Measurements from ENCODE around the gene MALSU1.

MALSU1 gene

DNA sequence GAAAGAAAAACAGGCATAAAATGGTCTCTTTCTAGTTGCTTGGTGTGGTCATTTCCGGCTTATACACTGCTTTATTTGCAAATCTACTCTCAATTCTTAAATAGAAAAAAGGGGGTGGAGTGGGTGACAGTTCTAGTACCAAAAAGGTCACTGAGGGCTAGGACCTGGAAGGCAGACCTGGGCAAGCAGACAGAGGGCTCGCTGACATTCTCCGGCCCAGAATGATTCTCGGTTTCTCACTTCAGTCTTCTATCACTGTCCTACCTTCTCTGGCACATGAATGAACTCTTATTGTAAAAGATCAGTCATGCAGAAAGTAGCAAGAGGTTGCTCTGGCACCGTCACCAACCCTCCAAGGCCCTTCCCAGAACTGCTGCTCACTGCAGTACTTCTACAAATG lies 54.0 kb downstream of the MALSU1 start:
- ChIA-PET CTCF (no interaction called here), POLR2A (ENCODE audit: low non-redundant PET) (no interaction called here)
- H3K27ac ChIP-seq, result no peak overlapping the region
- TF ChIP-seq, protein P1, sequence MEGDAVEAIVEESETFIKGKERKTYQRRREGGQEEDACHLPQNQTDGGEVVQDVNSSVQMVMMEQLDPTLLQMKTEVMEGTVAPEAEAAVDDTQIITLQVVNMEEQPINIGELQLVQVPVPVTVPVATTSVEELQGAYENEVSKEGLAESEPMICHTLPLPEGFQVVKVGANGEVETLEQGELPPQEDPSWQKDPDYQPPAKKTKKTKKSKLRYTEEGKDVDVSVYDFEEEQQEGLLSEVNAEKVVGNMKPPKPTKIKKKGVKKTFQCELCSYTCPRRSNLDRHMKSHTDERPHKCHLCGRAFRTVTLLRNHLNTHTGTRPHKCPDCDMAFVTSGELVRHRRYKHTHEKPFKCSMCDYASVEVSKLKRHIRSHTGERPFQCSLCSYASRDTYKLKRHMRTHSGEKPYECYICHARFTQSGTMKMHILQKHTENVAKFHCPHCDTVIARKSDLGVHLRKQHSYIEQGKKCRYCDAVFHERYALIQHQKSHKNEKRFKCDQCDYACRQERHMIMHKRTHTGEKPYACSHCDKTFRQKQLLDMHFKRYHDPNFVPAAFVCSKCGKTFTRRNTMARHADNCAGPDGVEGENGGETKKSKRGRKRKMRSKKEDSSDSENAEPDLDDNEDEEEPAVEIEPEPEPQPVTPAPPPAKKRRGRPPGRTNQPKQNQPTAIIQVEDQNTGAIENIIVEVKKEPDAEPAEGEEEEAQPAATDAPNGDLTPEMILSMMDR (conservative IDR thresholded peaks at IDR 0.05; ENCODE audit: low read depth), result no peak
- no peak for DNase-seq (ENCODE audit: low spot score)

- CTCF ChIA-PET, result no interaction called here
- POLR2A ChIA-PET (ENCODE audit: low non-redundant PET), result no interaction called here
Observed at GRCh38 chr7:23356168-23356567, 57.0 kb downstream of the MALSU1 start.

GRCh38 chr7:23356726-23357125 lies 57.6 kb downstream of the MALSU1 start:
- ChIA-PET CTCF (no interaction called here), POLR2A (ENCODE audit: low non-redundant PET) (no interaction called here)
- no peak overlapping the region for H3K27ac ChIP-seq
- no peak for DNase-seq (ENCODE audit: low spot score)
- TF ChIP-seq, protein P1 (conservative IDR thresholded peaks at IDR 0.05; ENCODE audit: low read depth), result no peak

More at GRCh38 chr7:23356168-23356567, 57.0 kb downstream of the MALSU1 start:
- no peak for DNase-seq (ENCODE audit: low spot score)
- TF ChIP-seq, protein P1 (conservative IDR thresholded peaks at IDR 0.05; ENCODE audit: low read depth), result no peak
- no peak overlapping the region for H3K27ac ChIP-seq

DNA sequence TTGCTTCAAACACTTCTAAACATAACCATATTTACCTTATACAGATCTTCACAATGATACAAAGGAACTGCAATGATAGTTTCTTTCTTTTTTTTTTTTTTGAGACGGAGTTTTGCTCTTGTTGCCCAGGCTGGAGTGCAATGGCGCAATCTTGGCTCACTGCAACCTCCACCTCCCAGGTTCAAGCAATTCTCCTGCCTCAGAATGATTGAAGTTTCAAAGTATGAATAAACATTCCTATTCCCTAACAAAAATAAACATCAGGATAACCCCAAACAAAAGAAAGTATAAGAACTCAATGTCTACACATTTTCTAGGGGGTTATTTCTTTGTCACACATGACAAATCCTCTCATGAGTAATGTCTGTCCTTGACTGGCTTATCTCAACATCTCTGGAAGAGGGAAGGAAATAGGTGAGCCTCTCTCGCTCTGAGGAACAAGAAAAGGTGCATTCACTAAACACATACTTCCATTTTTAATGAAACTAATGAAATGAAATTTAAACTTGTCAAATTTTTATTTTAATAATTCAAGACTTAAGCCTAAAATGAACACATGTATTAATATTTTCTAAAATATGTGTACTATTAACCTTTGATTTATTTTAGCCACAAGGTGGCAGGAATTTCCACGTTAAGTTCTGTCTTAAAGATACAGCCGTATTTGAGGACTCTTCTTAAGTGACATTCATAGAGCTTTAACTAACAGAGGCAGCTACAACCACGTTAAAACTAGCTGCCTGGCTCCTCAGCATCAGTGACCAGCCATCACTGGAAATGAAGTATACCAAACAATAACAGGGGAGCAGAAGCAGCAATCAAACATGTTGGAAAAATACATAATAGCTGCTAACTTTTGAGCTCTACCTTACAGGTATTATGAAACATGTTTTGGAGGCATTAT lies 58.3 kb downstream of the MALSU1 start:
- TF ChIP-seq, protein P1 (conservative IDR thresholded peaks at IDR 0.05; ENCODE audit: low read depth), result peak; percentile 64
- ChIA-PET CTCF (interaction anchor here (0.6 to 2.2 kb wide), 9 partner anchors 11 to 190 kb away, joined by 3 to 7 read pairs (median 3); no protein-coding TSS in a partner anchor), POLR2A (ENCODE audit: low non-redundant PET) (no interaction called here)
- peak; percentile 81 for DNase-seq (ENCODE audit: low spot score)
- no peak overlapping the region for H3K27ac ChIP-seq

DNA sequence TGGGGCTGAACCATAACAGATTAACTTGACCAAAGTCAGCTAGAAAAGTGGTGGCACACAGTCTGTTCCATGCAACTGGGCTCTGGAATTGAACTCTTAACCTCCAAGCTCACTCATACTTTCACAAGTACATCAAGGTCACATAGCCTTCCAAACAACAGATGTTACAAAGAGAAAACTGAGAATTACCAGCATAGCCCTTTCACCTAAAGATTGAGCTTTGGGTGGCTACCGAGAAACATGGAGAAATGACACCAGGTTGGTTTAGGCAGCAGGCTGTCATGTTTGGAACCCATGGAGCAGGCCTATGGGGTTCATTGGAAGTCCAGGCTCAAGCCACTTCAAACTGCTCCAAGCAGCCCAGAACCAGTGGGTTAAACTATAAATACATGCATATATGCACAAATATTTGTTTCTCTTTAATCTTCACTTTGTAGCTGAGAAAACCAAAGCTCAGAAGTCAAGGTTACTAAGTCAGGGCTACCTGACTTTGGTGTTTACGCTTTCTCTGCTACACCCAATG lies 59.1 kb downstream of the MALSU1 start:
- CTCF ChIA-PET, result interaction anchor here (0.5 to 2.2 kb wide), 9 partner anchors 12 to 331 kb away, joined by 3 to 6 read pairs (median 3); no protein-coding TSS in a partner anchor
- DNase-seq (ENCODE audit: low spot score), result no peak
- POLR2A ChIA-PET (ENCODE audit: low non-redundant PET), result no interaction called here

More for the DNA sequence above, 59.1 kb downstream of the MALSU1 start:
- TF ChIP-seq, protein P1 (conservative IDR thresholded peaks at IDR 0.05; ENCODE audit: low read depth), result no peak
- no peak overlapping the region for H3K27ac ChIP-seq
